Head of caudate nucleus (tissue), 42 donors: Measurements from ENCODE around the gene FABP7.
A peak's percentile ranks its signal among the peaks of the same experiment; 100 is the strongest.

ENCODE experiments used
- DNase-seq, 42 donors: peaks; one replicate each; pipeline versions ENCODE4 v3.0.0 to v3.0.0-alpha.2; 2020 to 2021; ENCODE audit warnings: mixed read lengths in 7 of 42
- intact Hi-C: fragments of 100-400 bp; cut with DNase I; formaldehyde crosslinking; loops from one replicate; pipeline ENCODE4 v1.15.0; 2022

FABP7 gene

DNA sequence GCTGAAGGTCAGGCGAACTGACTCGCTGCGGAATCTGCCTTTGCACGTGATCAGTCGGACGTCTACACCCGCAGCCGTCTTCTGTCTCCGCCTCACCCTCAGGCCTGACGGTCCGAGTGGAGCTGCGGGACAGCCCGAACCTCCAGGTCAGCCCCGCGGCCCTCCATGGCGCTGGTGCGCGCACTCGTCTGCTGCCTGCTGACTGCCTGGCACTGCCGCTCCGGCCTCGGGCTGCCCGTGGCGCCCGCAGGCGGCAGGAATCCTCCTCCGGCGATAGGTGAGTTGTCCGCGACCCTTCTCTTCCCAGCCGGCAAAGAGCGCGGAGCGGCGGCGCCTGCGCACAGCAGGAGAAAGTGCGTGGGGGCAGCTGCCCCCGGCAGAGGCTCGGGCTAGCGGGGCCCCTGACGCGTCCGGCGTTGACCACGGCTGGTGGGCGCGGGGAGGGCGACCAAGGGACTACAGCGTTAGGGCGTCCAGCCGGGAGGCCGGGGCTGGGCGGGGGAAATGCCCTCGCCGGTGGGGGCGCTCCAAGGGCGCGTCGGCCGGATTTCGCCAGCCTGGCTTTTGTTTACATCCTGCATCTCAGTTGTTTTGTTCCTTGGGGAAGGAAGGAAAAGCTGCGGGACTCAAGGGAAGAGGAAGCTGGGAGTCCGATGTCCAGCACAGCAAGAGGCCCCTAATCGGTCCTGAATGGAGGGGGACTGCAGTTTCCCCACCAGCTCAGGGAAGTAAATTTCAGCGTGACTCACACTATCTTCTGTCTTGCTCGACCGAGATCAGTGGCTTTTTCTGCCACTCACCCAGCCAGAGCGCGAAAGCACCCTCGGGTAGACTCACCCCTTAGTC lies 9.9 kb downstream of the FABP7 start, which contains the start of gene SMPDL3A:
TSS of gene SMPDL3A (plus strand) at position 77 of the 846 bp plus-strand sequence. CDS start at position 166, 89 bp downstream.
- peak; percentile 46 to 89 (median 78) for DNase-seq
- intact Hi-C loops, result loop anchor here (10.0 kb wide), 1 partner anchor 45 kb away; no protein-coding TSS in a partner anchor

DNA sequence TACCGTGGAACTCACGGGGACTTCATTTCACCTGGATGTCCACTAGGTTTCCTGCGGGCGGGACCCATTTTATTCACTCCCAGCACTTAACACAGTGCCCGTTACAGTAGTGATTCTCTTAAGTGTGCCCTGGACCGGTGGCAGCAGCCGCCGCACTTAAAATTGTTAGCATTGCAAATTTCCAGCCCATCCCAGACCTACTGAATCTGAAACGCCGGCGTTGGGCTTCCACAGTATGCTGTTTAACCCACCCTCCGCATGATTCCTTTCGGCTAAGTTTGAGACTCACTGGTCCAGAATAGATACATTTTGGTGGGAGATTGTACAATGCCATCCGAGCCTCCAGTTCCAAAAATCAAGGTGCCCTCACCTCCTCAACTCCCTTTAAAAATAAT lies 10.5 kb downstream of the FABP7 start:
- intact Hi-C loops, result no loop called here
- peak in 15 of 42 donors; percentile 13 to 71 (median 42) for DNase-seq

DNA sequence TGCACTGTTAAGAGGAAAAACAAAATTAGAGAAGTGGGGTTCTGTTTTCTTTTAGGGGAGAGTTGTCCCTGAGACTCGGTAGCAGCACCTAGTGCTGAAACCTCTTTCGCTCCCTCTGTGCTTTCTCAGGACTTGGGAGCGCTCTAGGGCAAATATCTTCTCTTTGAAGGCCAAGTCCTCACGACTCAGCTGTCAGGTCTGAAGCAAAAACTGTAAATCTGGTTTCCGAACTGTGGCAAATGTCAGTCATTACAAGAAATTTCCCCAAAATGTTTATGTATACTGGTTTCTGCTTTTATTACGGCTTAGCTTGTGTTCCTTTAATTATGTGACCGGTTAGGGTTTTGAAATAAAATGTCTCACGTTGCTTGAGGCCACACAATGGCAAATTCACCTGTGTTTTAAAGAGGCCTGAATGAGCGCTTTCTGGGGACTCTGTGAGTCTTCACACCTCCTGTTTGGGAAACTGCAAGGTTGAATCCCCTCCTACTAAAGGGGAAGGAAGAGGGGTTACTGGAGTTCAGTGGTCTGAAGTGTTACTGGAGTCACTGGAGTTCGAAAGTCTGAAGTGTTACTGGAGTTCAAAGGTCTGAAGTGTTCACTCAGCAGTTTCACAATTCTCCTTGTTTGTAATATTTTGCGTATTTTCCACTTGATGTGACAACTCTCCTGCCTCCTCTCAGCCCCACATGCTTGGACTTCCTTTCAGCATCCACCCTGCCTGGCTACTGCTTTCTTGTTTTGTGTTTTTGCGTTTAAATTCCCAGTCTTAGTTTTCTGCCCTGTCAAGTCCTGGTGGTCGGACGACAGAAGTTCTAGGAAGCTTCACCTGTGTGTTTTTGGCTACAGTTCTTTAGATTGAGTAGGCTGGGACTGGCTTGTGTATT lies 11.2 kb downstream of the FABP7 start:
- DNase-seq, result peak in 7 of 42 donors; percentile 14 to 52 (median 30)
- intact Hi-C loops, result no loop called here

DNA sequence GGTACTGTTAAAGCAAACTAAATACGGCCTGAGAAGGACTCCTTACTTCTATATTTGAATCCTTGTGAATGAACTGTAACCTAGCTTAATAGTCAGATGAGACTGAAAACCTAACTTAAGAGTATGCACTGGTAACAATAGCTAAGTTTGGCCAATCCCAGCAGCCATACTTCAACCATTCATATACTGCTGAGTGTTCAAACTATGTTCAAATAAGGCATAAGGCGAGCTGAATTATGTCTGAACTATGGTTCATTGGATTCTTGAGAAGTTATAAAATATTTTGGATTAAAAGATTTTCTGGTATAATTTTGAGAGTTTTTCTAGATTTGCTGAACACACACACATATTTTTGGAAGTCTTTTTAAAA lies 11.8 kb downstream of the FABP7 start:
- DNase-seq, result no peak
- intact Hi-C loops, result no loop called here

DNA sequence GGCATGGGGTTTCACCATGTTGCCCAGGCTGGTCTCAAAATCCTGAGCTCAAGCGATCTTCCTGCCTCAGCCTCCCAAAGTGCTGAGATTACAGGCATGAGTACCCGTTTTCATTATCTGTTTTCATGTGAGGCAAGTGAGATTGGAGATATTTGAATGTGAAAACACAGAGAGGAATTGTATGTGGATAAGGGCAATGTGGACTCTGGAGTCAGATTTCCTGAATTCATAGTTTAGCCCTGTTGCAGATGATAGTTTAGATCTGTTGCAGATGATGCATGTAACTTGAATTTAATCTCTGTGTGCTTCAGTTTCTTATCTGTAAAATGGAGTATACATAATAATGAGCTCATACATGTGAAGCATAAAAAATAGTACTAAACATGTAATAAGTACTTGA lies 13.2 kb downstream of the FABP7 start:
- intact Hi-C loops, result no loop called here

DNA sequence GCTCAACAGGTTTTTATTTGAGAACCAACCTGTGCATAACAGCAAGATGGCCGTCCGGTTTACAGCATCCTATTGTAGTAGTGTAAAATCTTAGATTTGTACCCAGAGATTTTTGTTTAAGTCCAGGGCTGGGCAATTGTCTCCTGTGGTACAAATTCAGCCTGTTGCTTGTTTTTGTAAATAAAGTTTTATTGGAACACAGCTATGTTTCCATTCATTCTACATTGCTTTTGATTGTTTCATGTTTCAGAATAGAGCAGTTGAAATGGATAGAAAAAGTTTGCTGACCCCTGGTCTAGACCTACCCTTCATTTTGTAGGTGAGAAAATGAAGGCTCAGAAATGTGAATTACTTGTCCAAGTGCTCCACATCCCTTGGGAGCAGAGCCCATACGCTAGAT lies 18.0 kb downstream of the FABP7 start:
- intact Hi-C loops, result no loop called here
- no peak for DNase-seq

More for the DNA sequence above, 13.2 kb downstream of the FABP7 start:
- DNase-seq, result no peak

DNA sequence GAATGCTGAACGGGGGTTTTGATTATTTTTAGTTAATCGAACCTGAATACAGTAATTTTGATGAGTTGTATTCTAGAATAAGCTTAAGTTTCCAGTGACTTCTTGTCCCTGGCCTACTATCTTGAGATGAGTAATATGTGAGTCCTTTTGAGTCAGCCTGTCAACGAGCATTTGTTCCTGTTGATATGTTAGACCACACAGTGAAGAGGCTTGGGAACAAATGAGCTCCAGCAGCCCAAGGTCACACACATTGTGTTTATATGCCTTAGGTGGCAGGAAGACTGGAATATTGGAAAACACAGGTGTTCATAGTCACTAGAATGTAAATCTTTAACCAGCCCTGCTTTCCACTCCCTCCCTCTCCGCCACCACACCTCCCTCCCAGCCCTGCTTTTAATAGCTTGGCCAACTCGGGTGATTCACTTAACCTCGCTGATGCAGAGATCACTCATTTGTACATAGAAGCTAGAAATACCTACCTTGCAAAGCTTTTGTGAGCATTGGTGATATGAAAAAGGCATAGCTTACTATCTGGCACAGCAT lies 18.7 kb downstream of the FABP7 start:
- intact Hi-C loops, result no loop called here
- DNase-seq, result peak in 31 of 42 donors; percentile 18 to 85 (median 52)

DNA sequence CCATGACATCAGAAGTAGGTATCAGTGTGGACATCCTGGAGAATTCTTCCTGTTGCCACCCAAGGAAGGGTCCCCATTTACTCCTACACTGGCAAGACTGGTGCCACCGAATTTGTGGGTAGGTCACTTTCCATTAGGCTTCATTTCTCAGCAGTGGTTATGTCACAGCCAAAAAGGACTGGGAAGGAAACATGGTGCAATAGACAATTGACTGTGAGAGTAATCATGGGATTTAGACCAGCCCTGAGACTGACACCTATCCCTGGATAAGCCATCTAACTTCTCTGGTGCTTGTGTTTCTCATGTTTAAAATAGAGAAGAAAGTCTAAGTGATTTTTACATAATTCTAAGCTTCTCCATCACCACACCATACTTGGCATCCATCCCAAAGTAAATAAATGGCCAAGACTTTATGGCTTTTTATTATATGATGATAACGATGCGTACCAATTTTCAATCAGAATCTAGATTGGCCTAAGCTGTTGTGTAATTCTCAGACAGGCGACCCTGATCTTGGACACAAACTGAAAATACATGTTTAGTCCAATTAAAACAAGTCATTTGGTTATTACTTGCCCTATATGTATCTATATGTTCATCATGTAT lies 19.7 kb downstream of the FABP7 start:
- intact Hi-C loops, result no loop called here
- DNase-seq, result no peak

DNA sequence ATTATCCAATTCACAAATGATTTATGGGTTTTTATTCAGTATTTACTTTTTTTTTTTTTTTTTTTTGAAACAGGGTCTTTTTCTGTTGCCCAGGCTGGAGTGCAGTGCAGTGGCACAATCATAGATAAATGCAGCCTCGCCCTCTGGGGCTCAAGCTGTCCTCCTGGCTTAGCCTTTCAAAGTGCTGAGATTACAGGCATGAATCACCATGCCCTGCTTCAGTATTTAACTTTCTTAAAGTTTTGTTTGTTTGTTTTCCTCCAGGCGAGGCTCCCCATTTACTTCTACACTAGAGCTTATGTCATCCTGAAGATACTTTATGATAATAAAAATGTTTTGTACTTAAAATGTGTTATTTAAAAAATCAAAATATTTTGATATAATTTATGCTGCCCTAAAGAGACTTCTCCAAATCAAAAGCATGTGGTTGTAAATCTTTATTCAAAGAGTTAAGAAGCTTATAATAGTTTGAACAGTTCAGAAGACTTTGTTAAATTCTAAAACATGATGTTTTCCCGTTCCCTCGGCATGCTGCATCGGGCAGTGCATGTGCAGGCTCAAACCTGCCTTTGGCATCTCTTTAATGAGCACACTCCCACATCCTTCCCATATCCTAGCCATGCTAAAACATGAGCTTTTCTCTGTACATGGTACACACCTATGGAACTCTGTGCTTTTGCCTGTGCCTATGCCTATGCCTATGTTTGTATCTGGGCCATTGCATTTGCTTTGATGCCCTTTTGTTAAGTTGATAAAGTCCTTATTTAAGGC lies 20.6 kb downstream of the FABP7 start:
- no peak for DNase-seq
- intact Hi-C loops, result no loop called here

DNA sequence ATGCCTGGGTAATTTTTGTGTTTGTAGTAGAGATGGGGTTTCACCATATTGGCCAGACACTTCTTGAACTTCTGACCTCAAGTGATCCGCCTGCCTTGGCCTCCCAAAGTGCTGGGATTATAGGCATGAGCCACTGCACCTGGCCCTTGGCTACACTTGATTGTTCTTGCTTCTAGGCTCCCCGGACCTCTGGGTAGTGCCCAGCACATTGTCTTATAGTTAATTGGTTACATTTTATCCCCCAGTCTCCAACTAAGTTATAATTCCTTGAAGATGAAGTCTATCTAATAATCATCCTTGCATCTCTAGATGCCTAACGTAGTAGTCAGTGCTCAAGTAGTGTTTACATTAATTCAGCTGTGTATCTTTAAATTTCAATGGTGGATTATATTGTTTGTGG lies 21.4 kb downstream of the FABP7 start:
- DNase-seq, result no peak
- intact Hi-C loops, result no loop called here

DNA sequence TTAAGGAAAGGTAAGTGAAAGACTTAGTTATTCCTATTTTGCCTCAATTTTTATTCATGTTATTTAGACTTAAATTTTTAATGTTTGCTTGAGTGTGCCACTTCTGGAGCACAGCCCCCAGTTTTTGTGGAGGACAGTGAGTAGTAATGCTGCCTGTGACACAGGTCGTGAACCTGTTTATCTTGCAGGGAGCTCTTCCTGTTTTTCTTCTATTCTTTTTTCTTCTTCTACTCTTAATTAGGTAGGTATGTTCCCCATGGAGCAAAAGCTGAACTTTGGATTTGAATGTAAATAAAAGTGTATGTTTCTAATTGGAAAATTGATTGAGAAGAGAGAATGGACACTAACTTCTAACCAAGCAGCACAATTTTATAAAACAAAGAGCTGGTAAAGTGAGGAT lies 21.9 kb downstream of the FABP7 start:
- no peak for DNase-seq
- intact Hi-C loops, result no loop called here

DNA sequence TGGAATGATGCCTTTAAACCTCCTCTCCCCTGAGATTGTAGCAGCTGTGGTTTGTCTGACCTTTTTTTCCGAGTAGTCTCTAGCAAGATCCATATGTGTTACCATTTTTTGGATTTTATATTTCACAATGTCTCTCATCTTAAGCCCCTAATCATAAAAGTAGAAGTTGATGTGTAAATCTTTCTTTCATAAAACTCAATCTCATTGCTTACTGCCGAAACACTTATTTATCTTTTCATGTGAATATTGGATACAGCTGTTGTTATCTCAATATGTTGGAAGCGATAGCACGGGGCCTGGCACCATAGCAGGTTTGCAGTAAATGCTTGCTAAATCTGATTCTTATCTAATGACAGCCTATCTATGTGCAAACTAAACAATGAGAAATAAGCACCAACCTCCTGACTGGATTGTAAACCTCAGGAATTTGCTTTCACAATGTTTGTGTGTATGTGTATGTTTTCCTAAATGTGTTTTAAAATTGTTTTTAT lies 23.7 kb downstream of the FABP7 start:
- no peak for DNase-seq
- intact Hi-C loops, result no loop called here

DNA sequence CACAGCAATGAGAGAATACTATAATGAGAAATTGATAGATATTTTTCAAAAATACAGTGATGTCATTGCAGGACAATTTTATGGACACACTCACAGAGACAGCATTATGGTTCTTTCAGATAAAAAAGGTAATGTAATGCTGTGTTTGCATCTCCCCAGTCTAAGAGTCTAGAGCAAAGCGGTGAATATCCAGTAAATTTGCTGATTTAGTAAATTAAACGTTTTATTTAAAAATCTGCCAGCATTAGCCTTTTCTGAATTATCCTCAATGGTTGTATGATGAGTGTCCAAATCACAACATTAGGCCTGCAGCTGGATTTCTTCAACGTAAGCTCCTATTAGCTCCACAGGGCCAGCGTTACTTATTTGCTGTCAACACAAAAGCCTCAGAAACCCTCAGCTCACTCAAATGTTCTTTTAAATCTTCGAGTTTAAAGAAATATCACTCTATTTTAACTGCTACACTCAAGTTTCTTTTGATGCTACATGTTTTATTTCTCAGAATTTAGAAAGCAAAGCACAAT lies 25.5 kb downstream of the FABP7 start:
- no peak for DNase-seq
- intact Hi-C loops, result no loop called here

DNA sequence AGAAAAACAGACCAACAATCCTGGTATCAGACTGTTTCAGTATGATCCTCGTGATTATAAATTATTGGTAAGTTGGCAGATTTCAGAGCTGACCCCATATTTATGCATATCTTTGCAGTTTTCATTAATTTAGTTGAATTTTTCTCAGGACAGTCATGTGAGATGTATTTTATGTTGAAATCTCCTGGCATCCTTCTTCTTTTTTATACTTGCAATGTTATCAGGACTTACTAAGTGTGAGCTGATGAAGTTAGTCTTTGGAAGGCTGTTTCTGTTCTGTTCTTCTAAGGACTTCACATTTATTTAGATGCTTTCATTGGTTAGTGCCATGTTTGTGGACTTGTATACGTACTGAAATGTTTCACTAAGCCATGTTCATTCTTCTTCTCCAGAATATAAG lies 26.8 kb downstream of the FABP7 start:
- intact Hi-C loops, result no loop called here
- no peak for DNase-seq

DNA sequence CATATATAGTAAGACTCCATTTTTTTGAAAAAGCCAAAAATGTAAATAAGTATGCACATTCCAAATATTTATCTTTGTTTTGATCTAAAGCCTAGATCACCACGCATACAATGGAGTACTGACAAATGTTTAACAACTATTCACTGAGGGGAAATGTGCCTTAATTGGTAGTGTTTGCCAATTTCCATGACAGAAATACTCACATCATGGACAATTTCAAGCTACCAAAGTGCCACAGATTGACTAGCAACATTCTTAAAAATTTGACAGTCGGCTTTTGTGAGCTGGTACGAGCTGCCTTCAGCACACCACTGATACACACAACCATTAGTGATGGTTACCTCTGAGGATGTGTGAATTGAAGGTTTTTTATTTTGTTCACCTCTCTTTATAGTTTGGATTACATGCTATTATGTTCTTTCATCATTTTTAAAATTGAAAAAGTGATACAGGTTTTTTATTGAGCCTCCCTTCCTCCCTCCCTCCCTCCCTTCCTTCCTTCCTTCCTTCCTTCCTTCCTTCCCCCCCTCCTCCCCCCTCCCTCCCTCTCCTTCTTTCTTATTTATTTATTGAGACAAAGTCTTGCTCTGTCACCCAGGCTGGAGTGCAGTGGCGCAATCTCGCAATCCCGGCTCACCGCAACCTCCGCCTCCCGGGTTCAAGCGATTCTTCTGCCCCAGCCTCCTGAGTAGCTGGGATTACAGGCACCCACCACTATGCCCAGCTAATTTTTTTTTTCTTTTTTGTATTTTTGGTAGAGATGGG lies 28.8 kb downstream of the FABP7 start:
- intact Hi-C loops, result no loop called here
- DNase-seq, result no peak

DNA sequence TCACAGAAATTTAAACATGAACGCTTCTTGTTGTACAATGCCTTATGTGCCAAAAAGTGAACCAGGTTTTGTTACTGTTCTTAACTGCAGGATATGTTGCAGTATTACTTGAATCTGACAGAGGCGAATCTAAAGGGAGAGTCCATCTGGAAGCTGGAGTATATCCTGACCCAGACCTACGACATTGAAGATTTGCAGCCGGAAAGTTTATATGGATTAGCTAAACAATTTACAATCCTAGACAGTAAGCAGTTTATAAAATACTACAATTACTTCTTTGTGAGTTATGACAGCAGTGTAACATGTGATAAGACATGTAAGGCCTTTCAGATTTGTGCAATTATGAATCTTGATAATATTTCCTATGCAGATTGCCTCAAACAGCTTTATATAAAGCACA lies 29.5 kb downstream of the FABP7 start:
- DNase-seq, result no peak
- intact Hi-C loops, result no loop called here

DNA sequence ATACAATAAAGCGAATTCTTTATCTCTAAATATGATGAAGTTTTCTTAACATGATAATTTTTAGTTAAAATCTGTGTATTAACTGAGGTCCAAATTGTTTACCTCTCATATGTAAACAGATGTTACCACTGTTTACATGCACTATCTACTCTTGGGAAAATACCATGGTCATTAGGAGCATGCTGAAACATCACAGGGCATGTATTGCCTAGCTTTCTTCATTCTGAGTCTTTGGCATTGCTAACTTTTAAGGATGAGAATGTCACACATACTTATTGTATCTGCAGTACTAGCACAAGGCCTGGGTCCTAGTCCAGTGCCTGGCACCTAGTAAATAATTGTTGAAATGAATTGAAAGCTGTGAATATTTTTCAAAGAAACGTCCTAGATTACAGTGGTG lies 30.2 kb downstream of the FABP7 start:
- no peak for DNase-seq
- intact Hi-C loops, result no loop called here

DNA sequence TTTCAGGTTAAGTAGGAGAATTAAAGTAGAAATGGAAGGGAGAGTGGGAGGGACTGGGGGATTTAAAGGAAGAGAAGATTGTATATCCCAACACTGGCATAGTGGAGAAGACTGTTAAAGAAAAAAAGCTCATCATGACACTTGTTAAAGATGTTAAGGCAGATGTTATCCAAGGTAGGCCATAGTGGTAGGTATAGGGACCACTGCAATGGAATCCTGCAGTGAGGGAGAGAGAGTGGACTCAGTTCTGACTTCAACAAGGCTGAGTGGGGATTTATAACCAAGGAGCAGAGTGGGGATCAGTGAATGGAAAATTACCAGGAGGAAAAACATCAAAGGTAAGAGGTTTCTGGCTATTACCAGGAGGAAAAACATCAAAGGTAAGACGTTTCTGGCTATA lies 30.7 kb downstream of the FABP7 start:
- intact Hi-C loops, result no loop called here
- no peak for DNase-seq
